GM20431 (cell line): ENCODE results near the gene ATG13.
"Not testable (repeated sequence)": the region's sequence is repeated elsewhere in the genome, so short reads cannot be mapped to it uniquely, and the experiment has no call there.

ENCODE experiments used
- in situ Hi-C: fragments of 300-500 bp; cut with MseI, MboI; formaldehyde crosslinking; loops from one replicate; pipeline ENCODE4 v1.15.0; 2020; ENCODE audit warnings: low sequenced_read_pairs; ENCODE audit not compliant: unreplicated experiment

The ATG13 gene

GRCh38 chr11:46690702-46691101 lies 73.3 kb downstream of the ATG13 start:
- in situ Hi-C loops = no loop called here

GRCh38 chr11:46692450-46692849 lies 75.1 kb downstream of the ATG13 start:
- in situ Hi-C loops = no loop called here

GRCh38 chr11:46693597-46694012 lies 76.3 kb downstream of the ATG13 start:
- in situ Hi-C loops = no loop called here

- in situ Hi-C loops = no loop called here
Observed at GRCh38 chr11:46694072-46694471, 76.7 kb downstream of the ATG13 start.

- in situ Hi-C loops = no loop called here
Observed at GRCh38 chr11:46694607-46695006, 77.3 kb downstream of the ATG13 start.

- in situ Hi-C loops = no loop called here
Observed at GRCh38 chr11:46695345-46696211, 78.2 kb downstream of the ATG13 start.

GRCh38 chr11:46696212-46696558 lies 78.8 kb downstream of the ATG13 start:
- in situ Hi-C loops = no loop called here

GRCh38 chr11:46697303-46697702 lies 80.0 kb downstream of the ATG13 start:
- in situ Hi-C loops = no loop called here

- in situ Hi-C loops = no loop called here
Observed at GRCh38 chr11:46697723-46698122, 80.4 kb downstream of the ATG13 start.

GRCh38 chr11:46698597-46698996 lies 81.2 kb downstream of the ATG13 start:
- in situ Hi-C loops = no loop called here

- in situ Hi-C loops = no loop called here
Observed at GRCh38 chr11:46700241-46701077, 83.1 kb downstream of the ATG13 start, which contains the start of the genes ARHGAP1 and ZNF408. TSS of gene ARHGAP1 (minus strand) at chr11:46700619. CDS start at chr11:46696107, 4,512 bp downstream. TSS of gene ZNF408 (plus strand) at chr11:46701031. CDS start at chr11:46701048, 17 bp downstream.

- in situ Hi-C loops = no loop called here
Observed at GRCh38 chr11:46701078-46701654, 83.8 kb downstream of the ATG13 start.

GRCh38 chr11:46705070-46705688 lies 87.8 kb downstream of the ATG13 start:
- in situ Hi-C loops = no loop called here

GRCh38 chr11:46706886-46707285 lies 89.5 kb downstream of the ATG13 start:
- in situ Hi-C loops = no loop called here

- in situ Hi-C loops = not testable (repeated sequence)
Observed at GRCh38 chr11:46709351-46709750, 92.0 kb downstream of the ATG13 start.

GRCh38 chr11:46710821-46711269 lies 93.5 kb downstream of the ATG13 start:
- in situ Hi-C loops = no loop called here

GRCh38 chr11:46711303-46711702 lies 94.0 kb downstream of the ATG13 start:
- in situ Hi-C loops = no loop called here

GRCh38 chr11:46712874-46713576 lies 95.7 kb downstream of the ATG13 start:
- in situ Hi-C loops = no loop called here

GRCh38 chr11:46717825-46718154 lies 100.4 kb downstream of the ATG13 start:
- in situ Hi-C loops = not testable (repeated sequence)
